Cardiac fibroblast (primary cell): ENCODE results near the gene CRB3.
"Not testable (repeated sequence)": the region's sequence is repeated elsewhere in the genome, so short reads cannot be mapped to it uniquely, and the experiment has no call there.

ENCODE experiments used
- DNase-seq, 2 donors: peaks; one replicate each; pipeline versions ENCODE4 v3.0.0 to v3.0.0-alpha.2; 2010; ENCODE audit warnings: low read depth in 2 of 2
- H3K4me3 ChIP-seq, 2 donors: replicated peaks in 1 of 2; 1 replicate in 1 of 2; 2 replicates in 1 of 2; pipeline ENCODE4 v1.5.1; 2011; ENCODE audit warnings: low read depth in 2 of 2, low read length in 2 of 2, mild to moderate bottlenecking in 2 of 2, moderate library complexity in 1 of 2
- CTCF ChIP-seq: IDR thresholded peaks from one replicate; pipeline ENCODE4 v1.5.1; 2011; ENCODE audit warnings: low read depth, mild to moderate bottlenecking, low read length, inconsistent platforms

Gene CRB3

GRCh38 chr19:6500837-6501739 lies 37.0 kb downstream of the CRB3 start:
- no peak for DNase-seq
- no peak for TF ChIP-seq CTCF
- no peak overlapping the region for H3K4me3 ChIP-seq

- TF ChIP-seq CTCF, result no peak
- H3K4me3 ChIP-seq, result no peak within 1 kb of the TSS
- no peak for DNase-seq
Measured at GRCh38 chr19:6501740-6502648, 37.9 kb downstream of the CRB3 start, which contains the start of gene TUBB4A. TSS of gene TUBB4A (minus strand) at chr19:6502309. CDS start at chr19:6502212, 97 bp downstream.

GRCh38 chr19:6503407-6504201 lies 39.5 kb downstream of the CRB3 start:
- DNase-seq, result no peak
- no peak overlapping the region for H3K4me3 ChIP-seq
- TF ChIP-seq CTCF, result no peak

GRCh38 chr19:6508028-6508771 lies 44.1 kb downstream of the CRB3 start:
- H3K4me3 ChIP-seq, DNase-seq: not testable (repeated sequence)

- H3K4me3 ChIP-seq, result no peak overlapping the region
- TF ChIP-seq CTCF, result no peak
- no peak for DNase-seq
Measured at GRCh38 chr19:6509118-6509971, 45.3 kb downstream of the CRB3 start.

GRCh38 chr19:6510618-6511017 lies 46.5 kb downstream of the CRB3 start:
- TF ChIP-seq CTCF, result no peak
- DNase-seq, result no peak

More at GRCh38 chr19:6510618-6511017, 46.5 kb downstream of the CRB3 start:
- no peak overlapping the region for H3K4me3 ChIP-seq
